SW480 (cell line): ENCODE results near the gene C3orf22.
"Not testable (repeated sequence)": the region's sequence is repeated elsewhere in the genome, so short reads cannot be mapped to it uniquely, and the experiment has no call there.

Experiments used
- DNase-seq: peaks from one replicate; pipeline ENCODE4 v3.0.0-alpha.2; 2016; ENCODE audit warnings: low spot score

The C3orf22 gene

DNA sequence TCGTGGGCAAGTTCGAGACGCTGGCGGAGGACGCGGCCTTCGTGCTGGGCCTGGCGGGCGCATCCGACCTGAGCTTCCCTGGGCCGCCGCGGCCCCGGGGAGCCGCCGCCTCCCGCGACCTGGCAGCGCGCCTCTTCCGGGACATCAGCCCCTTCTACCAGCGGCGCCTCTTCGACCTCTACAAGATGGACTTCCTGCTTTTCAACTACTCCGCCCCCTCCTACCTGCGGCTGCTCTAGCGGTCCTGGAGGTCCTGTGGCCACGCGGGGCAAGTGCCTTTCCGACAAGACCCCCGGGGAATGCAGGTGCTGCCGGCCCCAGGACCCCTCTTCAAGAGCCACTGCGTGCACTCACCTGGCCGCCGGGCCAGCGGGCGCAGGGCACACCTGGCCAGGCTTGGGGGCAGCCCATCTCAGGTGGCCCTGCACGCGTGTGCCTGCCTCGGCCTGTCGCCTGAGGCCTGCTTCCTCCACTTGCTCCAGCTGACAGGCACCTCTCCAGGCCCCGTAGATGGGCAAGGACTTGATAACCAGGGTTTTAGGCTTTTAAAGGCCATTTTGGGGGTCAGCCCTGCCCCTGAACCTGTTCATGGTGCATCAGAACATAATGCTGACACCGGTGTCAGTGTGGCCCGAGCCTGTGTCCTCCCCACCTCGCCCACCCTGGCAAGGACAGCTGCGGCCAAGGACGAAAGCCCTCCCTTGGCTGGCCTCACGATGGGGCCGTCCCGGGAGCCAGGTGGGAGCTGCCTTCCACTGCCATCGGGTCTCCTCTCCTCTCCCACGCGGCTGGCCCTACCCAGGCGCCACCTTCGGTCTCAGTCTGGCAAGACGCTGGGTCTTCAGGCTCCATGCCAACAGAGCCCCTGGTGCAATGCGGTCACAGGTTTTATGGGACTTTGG, 16.1 kb downstream of the C3orf22 start:
- no peak for DNase-seq

GRCh38 chr3:126541628-126542339, 16.9 kb downstream of the C3orf22 start:
- DNase-seq, result no peak

GRCh38 chr3:126540951-126541627, 17.6 kb downstream of the C3orf22 start:
- DNase-seq, result no peak

DNA sequence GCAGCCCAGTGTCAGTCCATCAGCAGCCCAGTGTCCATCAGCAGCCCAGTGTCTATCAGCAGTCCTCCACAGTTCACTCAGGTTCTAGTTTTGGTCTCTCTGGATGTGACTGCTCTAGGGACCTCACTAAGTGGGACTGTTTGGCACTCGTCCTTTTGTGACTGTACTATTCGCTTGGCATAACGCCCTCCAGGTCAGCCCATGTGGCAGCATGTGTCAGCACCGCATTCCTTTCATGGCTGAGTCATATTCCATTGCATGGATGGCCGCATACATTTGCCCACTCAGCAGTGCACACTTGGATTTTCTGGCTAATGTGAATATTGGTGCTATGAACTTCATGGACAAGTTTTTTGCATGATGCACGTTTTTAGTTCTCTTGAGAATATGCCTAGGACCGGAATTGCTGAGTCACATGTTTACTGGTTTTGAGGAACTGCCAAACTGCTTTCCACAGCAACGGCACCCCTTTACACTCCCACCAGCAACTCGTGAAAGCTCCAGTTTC, 18.3 kb downstream of the C3orf22 start:
- peak; percentile 67 for DNase-seq

GRCh38 chr3:126539558-126540250, 19.0 kb downstream of the C3orf22 start:
- no peak for DNase-seq

- no peak for DNase-seq
Measured at GRCh38 chr3:126538966-126539365, 19.8 kb downstream of the C3orf22 start.

DNA sequence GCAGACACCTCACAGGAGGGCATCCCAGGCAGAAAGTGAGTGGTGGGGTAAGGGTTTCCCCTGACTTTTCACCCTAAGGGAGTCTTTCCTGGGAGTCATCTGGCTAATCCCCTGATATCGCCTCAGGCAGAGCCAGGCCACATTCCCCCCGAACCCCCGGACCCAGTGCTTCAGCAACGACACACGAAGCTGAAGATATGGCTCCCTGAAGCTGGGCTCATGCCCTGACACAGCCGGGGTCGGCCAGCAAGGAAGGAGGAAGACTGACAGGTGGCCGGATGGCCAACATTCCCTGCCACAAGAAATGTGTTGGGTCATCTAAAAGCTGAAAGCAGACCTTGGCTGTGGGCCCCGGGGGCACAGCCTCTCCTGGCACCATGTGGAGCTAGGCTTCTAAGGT, 20.4 kb downstream of the C3orf22 start:
- DNase-seq, result no peak

DNA sequence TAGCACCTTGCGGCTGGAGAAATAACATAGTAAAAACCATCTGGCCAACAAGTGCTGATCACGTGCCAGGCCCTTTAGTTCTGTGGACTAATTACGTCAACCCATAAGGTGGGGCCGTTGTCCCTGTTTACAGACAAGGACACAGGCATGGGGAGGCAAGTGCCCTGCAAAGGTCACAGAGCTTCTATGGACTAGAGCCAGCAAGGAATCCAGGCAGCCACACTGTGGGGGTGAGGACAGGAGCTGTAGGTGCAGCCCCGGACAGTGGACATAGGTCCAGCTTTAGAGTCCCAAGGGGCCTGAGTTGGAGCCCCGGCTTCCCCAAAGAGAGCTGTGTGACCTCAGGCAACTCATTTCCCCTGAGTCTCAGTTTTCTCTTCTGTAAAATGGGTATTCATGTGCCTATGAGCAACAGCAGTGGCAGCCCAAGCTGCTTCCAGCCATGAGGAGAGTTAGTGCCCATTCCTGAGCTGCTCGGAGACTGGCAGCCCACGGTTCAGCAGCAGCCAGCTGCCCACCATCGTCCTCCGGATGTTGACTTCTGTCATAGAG, 20.9 kb downstream of the C3orf22 start:
- DNase-seq, result no peak

GRCh38 chr3:126537116-126537729, 21.5 kb downstream of the C3orf22 start:
- DNase-seq, result no peak

- DNase-seq, result no peak
Measured at GRCh38 chr3:126536126-126536525, 22.6 kb downstream of the C3orf22 start.

DNA sequence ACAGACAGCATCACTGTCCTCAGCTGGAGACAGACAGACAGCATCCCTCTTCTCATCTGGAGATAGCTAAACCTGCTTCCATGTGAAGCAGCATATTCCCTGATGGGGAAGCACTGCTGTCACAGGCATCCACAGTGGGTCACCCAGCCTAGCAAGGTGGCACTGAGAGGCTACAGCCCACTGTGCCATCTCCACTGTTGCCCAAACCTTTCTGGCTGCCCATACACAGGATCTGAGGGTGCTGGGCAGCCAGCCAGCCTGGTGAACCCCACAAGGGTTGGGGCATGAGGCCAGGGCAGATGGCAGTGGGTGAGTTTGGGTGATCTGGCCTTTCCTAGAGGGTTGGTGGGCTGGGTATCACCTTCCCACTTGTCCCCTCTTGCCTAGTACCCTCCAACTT, 23.1 kb downstream of the C3orf22 start:
- no peak for DNase-seq

- not testable (repeated sequence) for DNase-seq
Measured at GRCh38 chr3:126534716-126535115, 24.0 kb downstream of the C3orf22 start.

GRCh38 chr3:126533506-126533905, 25.2 kb downstream of the C3orf22 start:
- DNase-seq, result no peak

DNA sequence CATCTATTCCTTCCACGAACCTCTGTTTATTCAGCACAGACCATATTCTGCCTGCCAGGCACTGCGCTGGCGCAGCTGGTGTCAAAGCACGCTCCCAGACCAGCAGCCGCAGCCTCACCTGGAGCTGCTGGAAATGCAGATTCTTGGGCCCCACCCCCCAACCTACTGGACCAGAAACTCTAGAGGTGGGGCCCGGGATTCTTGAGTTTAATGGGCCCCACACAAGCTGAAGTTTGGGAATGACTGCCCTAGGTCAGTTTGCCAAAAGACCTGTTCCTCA, 27.7 kb downstream of the C3orf22 start:
- DNase-seq, result no peak

DNA sequence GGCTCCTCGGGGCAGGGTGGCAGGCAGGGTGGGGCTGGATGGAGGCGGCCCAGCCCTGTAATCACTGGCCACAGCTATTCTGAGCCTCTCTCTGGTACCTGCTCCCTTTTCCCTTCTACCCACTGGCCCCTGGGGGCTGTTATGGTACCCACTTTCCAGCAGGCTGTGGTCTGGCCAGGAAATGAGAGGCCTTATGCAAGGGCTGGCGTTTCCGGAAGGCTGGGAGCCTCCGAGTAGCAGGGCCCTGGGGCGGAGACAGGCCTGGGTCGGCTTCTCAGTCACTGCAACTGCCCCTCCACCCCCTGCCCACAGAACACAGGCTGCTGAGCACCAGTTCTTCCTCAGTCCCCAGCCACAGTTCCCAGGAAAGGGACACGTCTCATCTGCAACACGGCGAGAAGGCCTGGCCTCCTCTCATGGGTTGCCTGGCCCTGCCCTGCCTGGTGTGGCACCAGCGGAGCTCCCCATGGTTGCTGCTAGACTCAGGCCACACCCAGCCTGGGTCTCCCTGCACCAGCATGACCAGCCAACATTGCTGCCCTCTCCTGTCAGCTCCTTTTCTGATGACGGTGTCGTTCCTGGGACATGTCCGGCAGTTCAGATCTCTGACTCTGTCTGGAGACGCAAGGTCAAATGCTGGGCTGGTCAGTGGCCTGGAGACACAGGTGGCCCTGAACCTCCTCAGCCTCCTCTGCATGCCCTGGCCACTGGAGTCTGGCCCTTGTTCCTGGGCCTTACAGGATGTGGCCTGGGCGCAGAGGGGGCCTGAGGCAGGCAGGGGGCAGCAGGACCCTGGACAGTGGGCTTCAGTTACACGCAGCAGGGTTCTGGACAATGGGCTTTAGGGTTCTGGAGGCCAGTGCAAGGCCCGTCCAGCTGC, 28.3 kb downstream of the C3orf22 start:
- peak; percentile 72 for DNase-seq

GRCh38 chr3:126529585-126530170, 29.1 kb downstream of the C3orf22 start:
- no peak for DNase-seq

GRCh38 chr3:126528800-126529541, 29.8 kb downstream of the C3orf22 start:
- DNase-seq, result no peak

DNA sequence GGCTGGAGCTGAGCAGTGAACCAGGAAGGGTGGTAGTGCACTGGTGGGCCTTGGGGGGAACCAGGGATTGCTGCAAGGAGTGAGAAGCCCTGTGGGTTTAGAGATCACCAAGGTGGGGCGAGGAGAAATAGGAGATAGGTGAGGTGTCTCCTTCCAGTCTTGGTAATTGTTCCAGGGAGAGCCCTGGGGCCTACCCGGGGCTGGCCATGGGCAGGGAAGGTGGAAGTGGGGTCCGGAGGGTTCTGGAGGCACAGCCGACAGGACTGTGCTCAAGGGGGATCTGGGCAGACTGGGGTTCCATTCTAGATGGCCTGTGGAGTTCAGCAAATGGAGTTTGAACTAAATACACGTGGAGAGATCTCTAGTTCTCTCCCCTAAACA, 30.3 kb downstream of the C3orf22 start:
- DNase-seq, result no peak

DNA sequence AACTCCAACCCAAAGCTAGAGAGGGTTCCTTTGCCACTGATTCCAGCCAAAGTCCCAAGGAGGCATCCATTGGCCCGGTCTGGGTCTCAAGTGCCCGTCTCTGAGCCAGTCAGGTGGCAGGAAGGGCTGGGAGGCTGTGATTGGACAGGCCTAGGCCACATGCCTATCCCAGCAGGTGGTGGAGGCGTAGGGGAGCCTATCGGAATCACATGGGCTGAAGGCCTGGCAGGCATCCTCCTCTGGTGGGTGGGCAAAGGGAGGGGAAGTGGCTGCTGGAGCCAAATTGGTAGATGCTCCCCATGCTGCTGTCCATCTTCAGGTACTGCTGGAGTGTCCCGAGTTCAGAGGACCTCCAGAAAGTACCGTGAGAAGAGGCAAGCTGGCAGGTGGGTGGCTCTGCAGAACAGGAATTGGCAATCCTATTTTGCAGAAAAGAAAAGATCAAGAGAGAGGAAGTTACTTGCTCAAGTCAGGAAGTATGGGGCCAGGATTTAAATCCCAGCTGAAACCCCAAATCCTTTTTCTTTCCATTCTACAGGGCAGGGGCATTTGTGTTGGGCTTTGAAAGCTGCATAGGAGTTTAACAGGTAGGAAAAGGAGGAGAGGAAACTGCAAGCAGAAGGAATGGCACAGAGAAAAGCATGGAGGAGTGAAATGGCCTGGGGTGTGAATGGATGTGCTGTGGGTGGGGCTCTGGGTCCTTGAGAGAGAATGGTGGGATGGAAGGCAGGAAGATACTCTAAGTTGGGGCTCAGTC, 31.1 kb downstream of the C3orf22 start:
- no peak for DNase-seq
